GM12878 (cell line): Measurements from ENCODE around the gene WNT16. TPM values are rescaled to one million over a fixed set of nuclear protein-coding genes. Genes with fewer than 3 reads are reported as not detected.
A peak's percentile ranks its signal among the peaks of the same experiment; 100 is the strongest.

ENCODE experiments used
- FOXM1 ChIP-seq: IDR thresholded peaks from 2 replicates; pipeline ENCODE4 v1.6.1; 2012; ENCODE audit warnings: low read depth, mild to moderate bottlenecking, inconsistent platforms, low read length, moderate library complexity
- POLR2AphosphoS2 ChIP-seq: IDR thresholded peaks from 2 replicates; pipeline ENCODE4 v1.6.1; 2011; ENCODE audit warnings: low read depth, mild to moderate bottlenecking, low read length, improper control_type of control experiment, moderate library complexity
- SMC3 ChIP-seq: IDR thresholded peaks from 2 replicates; pipeline ENCODE4 v1.6.1; 2011; ENCODE audit warnings: low read length, improper control_type of control experiment, borderline replicate concordance
- polyA plus RNA-seq, 11 experiments: library from polyadenylated mRNA; depleted of rRNA in 4 of 11; unstranded in 6 of 11; stranded (reverse) in 5 of 11; fragments of >200 nt; fragmentation: Nextera tagmentation in 4 of 11; fragmentation: Illumina TruSeq in 1 of 11; extraction: Ambion mirVana in 4 of 11; extraction: Trizol in 1 of 11; gene quantifications; 1 replicate in 1 of 11; 2 replicates in 10 of 11; pipeline versions ENCODE4 v1.2.1 to v1.2.3, GENCODE V29; 2011 to 2016; ENCODE audit warnings: inconsistent platforms in 2 of 11, missing spikeins in 2 of 11, low read depth in 1 of 11
- total RNA-seq, 4 experiments: library from RNA; depleted of rRNA in 3 of 4; stranded (reverse); fragments of >200 nt in 3 of 4; fragmentation: Illumina TruSeq in 1 of 4; extraction: Trizol in 1 of 4; gene quantifications; 2 replicates each; pipeline versions ENCODE4 v1.2.1 to v1.2.3, GENCODE V29; 2013 to 2021
- TF ChIP-seq, protein P1 (sequence below): fragments of 450-650 bp; IDR thresholded peaks from 2 replicates; pipeline ENCODE4 v1.6.1; 2017; ENCODE audit warnings: mild to moderate bottlenecking, moderate library complexity
- TF ChIP-seq, protein P2 (sequence below): IDR thresholded peaks from 2 replicates; pipeline ENCODE4 v1.6.1; 2012; ENCODE audit warnings: improper control_type of control experiment, low read depth, low read length; ENCODE audit not compliant: insufficient replicate concordance
- TF ChIP-seq, protein P3 (sequence below): fragments of 450-650 bp; IDR thresholded peaks from 2 replicates; pipeline ENCODE4 v1.6.1; 2017; ENCODE audit warnings: mild to moderate bottlenecking, moderate library complexity

Gene WNT16
- total and polyA plus RNA-seq, 10 of the 15 experiments (the other 5 are each of a cell fraction or from before 2014, with no cell fraction given), result 0.05 to 0.11 (median 0.06) TPM; not detected in 5

DNA sequence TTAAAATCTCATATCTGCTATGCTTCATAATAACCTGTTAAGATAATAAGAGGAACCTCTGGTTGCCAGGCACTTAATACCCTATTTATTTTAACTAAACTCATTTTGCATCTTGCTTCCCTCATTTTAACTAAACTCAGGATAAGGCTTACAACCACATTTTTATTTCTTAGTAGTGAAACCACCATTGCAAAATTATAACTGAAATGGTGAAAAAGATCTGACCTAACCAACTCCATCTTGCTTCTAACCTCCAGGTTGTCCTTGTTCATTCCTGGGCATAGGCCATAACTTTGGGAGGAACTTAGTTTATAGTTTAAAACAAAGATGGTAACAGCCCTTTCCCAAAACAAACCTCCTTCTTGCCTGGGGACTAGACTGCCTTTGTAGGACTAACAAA, 61.3 kb downstream of the WNT16 start (continued):
- TF ChIP-seq, protein P1, sequence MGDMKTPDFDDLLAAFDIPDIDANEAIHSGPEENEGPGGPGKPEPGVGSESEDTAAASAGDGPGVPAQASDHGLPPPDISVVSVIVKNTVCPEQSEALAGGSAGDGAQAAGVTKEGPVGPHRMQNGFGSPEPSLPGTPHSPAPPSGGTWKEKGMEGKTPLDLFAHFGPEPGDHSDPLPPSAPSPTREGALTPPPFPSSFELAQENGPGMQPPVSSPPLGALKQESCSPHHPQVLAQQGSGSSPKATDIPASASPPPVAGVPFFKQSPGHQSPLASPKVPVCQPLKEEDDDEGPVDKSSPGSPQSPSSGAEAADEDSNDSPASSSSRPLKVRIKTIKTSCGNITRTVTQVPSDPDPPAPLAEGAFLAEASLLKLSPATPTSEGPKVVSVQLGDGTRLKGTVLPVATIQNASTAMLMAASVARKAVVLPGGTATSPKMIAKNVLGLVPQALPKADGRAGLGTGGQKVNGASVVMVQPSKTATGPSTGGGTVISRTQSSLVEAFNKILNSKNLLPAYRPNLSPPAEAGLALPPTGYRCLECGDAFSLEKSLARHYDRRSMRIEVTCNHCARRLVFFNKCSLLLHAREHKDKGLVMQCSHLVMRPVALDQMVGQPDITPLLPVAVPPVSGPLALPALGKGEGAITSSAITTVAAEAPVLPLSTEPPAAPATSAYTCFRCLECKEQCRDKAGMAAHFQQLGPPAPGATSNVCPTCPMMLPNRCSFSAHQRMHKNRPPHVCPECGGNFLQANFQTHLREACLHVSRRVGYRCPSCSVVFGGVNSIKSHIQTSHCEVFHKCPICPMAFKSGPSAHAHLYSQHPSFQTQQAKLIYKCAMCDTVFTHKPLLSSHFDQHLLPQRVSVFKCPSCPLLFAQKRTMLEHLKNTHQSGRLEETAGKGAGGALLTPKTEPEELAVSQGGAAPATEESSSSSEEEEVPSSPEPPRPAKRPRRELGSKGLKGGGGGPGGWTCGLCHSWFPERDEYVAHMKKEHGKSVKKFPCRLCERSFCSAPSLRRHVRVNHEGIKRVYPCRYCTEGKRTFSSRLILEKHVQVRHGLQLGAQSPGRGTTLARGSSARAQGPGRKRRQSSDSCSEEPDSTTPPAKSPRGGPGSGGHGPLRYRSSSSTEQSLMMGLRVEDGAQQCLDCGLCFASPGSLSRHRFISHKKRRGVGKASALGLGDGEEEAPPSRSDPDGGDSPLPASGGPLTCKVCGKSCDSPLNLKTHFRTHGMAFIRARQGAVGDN, result peak; percentile 96
- TF ChIP-seq FOXM1 (0 out of 2 replicates have a peak, but pooled peaks have one; percentile 11), SMC3 (no peak), POLR2AphosphoS2 (no peak)
- TF ChIP-seq, protein P2, sequence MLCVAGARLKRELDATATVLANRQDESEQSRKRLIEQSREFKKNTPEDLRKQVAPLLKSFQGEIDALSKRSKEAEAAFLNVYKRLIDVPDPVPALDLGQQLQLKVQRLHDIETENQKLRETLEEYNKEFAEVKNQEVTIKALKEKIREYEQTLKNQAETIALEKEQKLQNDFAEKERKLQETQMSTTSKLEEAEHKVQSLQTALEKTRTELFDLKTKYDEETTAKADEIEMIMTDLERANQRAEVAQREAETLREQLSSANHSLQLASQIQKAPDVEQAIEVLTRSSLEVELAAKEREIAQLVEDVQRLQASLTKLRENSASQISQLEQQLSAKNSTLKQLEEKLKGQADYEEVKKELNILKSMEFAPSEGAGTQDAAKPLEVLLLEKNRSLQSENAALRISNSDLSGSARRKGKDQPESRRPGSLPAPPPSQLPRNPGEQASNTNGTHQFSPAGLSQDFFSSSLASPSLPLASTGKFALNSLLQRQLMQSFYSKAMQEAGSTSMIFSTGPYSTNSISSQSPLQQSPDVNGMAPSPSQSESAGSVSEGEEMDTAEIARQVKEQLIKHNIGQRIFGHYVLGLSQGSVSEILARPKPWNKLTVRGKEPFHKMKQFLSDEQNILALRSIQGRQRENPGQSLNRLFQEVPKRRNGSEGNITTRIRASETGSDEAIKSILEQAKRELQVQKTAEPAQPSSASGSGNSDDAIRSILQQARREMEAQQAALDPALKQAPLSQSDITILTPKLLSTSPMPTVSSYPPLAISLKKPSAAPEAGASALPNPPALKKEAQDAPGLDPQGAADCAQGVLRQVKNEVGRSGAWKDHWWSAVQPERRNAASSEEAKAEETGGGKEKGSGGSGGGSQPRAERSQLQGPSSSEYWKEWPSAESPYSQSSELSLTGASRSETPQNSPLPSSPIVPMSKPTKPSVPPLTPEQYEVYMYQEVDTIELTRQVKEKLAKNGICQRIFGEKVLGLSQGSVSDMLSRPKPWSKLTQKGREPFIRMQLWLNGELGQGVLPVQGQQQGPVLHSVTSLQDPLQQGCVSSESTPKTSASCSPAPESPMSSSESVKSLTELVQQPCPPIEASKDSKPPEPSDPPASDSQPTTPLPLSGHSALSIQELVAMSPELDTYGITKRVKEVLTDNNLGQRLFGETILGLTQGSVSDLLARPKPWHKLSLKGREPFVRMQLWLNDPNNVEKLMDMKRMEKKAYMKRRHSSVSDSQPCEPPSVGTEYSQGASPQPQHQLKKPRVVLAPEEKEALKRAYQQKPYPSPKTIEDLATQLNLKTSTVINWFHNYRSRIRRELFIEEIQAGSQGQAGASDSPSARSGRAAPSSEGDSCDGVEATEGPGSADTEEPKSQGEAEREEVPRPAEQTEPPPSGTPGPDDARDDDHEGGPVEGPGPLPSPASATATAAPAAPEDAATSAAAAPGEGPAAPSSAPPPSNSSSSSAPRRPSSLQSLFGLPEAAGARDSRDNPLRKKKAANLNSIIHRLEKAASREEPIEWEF, result no peak
- TF ChIP-seq, protein P3, sequence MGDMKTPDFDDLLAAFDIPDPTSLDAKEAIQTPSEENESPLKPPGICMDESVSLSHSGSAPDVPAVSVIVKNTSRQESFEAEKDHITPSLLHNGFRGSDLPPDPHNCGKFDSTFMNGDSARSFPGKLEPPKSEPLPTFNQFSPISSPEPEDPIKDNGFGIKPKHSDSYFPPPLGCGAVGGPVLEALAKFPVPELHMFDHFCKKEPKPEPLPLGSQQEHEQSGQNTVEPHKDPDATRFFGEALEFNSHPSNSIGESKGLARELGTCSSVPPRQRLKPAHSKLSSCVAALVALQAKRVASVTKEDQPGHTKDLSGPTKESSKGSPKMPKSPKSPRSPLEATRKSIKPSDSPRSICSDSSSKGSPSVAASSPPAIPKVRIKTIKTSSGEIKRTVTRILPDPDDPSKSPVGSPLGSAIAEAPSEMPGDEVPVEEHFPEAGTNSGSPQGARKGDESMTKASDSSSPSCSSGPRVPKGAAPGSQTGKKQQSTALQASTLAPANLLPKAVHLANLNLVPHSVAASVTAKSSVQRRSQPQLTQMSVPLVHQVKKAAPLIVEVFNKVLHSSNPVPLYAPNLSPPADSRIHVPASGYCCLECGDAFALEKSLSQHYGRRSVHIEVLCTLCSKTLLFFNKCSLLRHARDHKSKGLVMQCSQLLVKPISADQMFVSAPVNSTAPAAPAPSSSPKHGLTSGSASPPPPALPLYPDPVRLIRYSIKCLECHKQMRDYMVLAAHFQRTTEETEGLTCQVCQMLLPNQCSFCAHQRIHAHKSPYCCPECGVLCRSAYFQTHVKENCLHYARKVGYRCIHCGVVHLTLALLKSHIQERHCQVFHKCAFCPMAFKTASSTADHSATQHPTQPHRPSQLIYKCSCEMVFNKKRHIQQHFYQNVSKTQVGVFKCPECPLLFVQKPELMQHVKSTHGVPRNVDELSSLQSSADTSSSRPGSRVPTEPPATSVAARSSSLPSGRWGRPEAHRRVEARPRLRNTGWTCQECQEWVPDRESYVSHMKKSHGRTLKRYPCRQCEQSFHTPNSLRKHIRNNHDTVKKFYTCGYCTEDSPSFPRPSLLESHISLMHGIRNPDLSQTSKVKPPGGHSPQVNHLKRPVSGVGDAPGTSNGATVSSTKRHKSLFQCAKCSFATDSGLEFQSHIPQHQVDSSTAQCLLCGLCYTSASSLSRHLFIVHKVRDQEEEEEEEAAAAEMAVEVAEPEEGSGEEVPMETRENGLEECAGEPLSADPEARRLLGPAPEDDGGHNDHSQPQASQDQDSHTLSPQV, result peak; percentile 98
